HG02610 (cell line): ENCODE results near the gene ZSCAN5A.
"Not testable (repeated sequence)": the region's sequence is repeated elsewhere in the genome, so short reads cannot be mapped to it uniquely, and the experiment has no call there.

ENCODE experiments used
- ATAC-seq: cut with Tn5 transposase; IDR thresholded peaks from one replicate; pipeline ENCODE4 v1.9.1; 2021; ENCODE audit warnings: mild to moderate bottlenecking, moderate library complexity; ENCODE audit not compliant: unreplicated experiment

ZSCAN5A gene

DNA sequence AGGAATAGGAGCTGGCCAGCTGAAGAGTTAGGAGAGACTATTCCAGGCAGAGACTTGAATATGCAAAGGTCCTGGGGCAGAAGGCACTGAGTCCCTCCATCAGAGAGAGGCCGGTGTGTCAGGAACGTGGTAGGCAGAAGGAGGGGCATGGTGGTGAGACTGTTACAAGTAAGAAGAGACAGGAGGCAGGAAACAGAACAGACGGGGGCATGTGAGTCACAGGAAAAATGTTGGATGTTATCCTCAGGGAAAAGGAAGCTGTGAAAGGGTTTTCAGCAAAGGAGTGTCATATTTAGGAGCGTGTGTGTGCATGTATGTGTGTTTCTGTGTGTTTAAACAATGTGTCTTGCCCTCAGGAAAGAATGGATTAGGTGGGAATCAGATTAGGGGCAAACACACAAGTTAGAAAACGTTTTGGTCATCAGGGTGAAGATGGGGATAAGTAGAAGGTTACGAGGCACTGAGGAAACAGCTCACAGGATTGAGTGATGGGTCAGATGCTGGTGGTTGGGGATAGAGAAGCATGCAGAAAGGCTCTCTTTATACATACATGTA, 41.0 kb downstream of the ZSCAN5A start:
- ATAC-seq, result no peak

DNA sequence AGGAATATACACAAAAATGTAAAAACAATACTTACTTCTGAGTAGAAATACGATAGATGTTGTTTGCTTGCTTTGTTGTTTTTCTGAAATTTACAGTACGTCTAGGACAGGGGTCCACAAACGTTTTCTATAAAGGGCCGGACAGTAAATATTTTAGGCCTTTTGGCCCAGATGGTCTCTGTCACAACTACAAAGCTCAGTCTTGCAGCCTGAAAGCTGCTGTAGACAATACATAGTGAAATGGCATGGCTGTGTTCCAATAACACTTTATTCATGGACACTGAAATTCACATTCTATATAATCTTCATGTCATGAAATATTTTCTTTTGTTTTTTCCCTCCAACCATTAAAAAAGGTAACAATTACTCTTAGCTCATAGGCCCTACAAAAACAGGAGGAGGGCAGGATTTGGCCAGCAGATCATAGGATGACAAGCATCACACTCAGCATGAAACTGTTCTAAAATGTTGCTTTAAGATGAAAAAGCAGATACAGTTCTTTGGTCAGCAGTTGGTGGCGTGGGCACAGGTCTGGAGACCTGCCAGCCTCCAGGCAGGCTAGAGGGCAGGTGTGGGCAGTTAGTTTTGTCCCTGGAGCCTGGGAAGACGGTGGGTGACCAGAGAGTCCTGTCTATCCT, 42.4 kb downstream of the ZSCAN5A start, which contains the start of gene EDDM13:
TSS of gene EDDM13 (plus strand) at position 588 of the 638 bp plus-strand sequence. CDS start 87 bp downstream, outside the sequence.
- ATAC-seq, result no peak

DNA sequence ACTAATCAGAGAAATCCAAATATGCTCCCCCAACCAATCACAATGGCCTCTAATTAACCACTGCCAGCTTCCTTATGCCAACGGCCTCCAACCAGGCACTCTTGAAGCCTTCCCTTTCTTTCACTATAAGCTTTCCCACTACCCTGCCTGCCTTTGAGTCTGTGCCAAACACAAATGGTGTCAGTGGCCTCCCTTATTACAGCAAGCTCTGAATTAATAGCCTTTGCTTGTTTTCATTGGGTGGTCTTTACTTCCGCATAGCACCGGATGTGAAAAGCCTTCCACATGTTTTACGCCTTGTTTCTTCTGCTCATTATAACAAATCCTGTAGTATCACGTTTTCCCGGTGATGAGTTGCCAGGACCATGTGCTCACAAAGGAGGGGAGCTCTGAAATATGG, 43.5 kb downstream of the ZSCAN5A start:
- ATAC-seq, result no peak

DNA sequence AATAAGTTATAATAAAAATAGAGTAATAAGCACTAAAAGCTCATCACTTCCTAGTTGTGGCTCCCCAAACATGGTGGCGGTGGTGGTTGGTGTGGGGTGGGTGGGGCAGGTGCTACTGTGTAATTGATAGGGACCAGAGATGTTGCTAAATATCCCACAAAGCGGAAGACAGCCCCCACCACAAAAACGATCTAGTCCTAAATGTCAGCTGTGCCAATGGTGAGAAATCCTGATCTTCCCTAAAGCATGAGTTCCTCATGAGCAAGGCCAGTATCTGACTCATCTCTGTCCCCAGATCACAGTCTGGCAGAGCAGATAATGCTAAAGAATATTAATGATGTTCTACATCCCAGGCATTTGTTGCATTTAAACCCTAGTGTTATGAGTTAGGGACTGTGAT, 44.0 kb downstream of the ZSCAN5A start:
- no peak for ATAC-seq

DNA sequence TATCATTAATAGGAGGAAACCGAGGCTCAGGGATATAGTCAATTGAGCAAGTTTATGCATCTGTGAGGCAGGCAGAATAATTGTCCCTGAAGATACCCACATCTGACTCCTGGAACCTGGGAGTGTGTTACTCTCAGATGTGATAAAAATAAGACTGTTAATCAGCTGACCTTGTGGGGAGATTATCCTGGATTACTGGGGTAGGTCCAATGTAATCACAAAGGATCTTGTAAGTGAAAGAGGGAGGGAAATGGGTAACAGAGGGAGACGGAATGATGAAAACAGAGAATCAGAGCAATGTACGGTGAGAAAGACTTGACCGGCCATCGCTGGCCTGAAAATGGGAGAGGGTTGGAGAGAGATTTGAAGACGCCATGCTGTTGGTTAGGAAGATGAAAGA, 45.3 kb downstream of the ZSCAN5A start:
- no peak for ATAC-seq

DNA sequence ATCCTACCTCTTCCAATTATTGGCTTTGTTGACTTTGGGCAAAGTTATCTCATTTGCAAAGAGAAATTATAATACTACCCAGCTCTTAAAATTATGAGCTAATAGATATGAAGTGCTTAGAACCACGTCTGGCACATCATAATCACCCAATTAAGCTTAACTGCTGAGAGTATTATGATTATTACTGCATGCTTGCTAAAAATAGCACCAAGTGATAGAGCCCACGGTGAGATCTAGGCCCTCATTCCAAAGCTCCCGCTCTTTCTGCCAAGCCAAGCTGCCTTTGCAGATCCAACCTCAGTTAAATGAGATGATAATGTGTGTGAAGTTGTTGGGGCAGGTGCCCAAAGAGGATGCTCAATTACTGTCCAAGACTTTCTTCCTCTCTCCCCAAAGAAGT, 48.6 kb downstream of the ZSCAN5A start:
- ATAC-seq, result no peak

DNA sequence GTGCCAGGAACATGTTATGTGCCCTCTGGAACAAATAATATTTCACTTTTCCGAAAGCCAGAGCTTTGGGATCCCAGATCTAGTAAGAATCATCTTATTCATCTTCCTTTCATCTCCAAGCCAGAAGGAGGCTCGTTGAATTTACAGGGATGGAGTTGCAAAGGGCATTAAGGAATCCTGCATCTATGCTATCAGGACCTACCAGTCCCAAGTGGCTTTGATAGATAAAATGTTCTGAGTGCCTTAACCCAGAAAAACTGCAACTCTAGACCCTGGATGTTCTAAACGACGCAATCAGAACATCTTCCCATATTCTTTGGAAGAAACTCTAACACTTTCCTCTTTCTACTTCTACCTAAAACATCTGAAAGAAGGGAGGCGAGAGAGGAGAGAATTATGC, 51.3 kb downstream of the ZSCAN5A start:
- no peak for ATAC-seq

DNA sequence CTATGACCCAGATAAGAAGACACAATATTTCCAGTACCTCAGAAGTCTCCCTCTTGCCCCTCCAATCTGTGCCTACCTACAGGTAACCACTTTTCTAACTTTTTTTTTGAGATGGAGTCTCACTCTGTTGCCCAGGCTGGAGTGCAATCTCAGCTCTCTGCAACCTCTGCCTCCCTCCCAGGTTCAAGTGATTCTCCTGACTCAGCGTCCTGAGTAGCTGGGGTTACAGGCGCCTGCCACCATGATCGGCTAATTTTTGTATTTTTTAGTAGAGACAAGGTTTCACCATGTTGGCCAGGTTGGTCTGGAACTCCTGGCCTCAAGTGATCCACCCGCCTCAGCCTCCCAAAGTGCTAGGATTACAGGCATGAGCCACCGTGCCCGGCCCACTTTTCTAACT, 52.7 kb downstream of the ZSCAN5A start:
- not testable (repeated sequence) for ATAC-seq

DNA sequence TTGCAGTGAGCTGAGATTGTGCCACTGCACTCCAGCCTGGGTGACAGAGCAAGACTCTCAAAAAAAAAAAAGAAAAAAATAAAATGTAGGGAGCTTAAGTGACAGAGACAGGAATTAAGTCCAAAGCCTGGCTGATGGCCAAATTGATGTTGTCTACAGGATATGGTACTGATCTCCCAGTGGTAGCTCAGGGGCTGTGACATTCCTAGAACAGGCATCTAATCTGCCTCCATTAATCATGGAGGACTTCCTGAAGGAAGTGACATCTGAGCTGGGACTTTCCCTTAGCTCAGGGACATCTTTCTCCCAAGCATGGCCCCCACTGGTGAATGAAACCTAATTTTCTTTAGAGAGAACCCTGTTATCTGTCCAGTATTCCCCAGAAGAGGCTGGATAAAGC, 53.5 kb downstream of the ZSCAN5A start:
- ATAC-seq, result no peak

DNA sequence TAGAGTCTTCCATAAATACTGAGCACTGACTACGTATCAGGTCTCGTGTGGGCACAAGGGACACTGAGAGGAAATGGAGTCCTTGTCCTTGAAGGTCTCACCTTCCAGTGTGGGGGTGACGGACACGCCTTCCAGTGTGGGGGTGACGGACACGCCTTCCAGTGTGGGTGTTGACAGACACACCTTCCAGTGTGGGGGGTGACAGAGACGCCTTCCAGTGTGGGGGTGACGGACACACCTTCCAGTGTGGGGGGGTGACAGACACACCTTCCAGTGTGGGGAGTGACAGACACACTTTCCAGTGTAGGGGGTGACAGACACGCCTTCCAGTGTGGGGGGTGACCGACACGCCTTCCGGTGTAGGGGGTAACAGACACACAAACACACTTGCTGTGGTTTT, 56.4 kb downstream of the ZSCAN5A start:
- ATAC-seq, result no peak

DNA sequence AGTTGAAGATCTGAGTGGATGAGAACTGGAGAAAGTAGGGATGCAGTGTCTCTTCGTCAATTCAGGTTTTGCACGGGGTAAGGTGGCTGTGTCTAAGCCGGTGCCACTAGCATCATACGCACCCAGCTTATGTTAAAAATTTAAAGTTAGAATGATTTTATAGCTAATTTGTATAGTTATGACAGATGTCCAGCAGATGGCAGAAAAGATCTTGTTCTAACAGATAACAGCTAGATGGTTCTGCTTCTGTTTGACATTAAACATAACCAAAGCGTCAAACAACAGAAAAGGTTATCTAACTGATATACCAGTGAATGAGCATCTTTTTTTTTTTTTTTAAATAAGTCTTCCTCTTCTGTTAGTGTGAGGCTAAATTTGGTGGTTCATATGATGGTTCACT, 60.9 kb downstream of the ZSCAN5A start:
- no peak for ATAC-seq

DNA sequence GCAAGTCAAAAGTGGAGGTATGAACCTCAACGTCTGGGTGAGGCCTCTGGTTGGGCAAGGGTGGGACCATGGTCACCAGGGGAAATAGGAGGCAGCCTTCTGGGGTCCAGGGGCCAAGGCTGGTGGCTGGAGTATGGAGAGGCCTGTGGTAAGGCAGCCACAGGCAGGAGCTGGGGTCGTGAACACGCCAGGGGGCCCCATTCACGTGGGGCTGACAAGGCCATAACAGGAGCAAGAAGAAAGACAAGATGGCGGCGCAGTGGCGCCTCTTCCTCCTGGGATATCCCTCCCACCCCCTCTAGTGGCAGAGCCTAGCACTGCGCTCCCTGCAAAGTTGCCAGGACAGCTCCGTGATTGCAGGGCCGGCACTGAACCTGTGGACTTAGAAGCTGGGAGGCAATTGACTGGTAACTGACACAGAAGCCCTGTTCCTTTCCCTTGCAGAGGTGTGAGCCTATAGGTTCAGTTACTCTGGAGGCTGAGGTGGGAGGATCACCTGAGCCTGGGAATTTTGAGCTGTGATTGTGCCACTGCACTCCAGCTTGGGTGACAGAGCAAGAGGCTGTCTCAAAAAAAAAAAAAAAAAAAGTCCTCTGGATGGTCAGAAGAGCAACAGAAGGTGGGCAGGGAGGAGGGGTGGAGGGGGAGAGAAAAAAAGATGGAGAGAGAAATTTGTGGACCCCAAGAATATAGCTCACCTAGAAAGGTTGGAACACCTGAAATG, 61.8 kb downstream of the ZSCAN5A start:
- ATAC-seq, result no peak

DNA sequence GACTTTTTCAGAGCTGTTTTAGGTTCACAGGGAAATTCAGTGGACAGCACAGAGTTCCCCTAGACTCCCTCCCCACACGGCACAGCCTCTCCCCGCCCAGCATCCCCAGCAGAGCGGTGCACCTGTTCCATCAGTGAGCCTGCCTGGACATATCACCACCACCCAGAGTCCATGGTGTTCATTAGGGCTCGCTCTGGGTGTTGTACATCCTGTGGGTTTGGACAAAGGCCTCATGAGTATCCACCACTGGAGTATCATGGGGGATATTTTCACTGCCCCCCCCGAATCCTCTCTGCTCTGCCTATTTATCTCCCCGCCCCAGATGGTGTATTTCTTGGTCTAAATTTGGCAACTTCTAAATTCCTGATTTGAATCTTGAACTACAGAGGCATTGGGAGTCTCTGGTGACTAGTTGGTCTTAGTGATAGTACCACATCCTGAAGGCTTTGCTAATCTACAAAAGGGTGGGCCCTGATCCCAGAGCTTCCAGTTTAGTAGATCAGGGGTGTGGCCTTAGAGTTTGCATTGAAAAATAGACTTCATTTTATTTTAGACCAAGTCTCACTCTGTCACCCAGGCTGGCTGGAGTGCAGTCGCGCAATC, 65.8 kb downstream of the ZSCAN5A start:
- not testable (repeated sequence) for ATAC-seq

DNA sequence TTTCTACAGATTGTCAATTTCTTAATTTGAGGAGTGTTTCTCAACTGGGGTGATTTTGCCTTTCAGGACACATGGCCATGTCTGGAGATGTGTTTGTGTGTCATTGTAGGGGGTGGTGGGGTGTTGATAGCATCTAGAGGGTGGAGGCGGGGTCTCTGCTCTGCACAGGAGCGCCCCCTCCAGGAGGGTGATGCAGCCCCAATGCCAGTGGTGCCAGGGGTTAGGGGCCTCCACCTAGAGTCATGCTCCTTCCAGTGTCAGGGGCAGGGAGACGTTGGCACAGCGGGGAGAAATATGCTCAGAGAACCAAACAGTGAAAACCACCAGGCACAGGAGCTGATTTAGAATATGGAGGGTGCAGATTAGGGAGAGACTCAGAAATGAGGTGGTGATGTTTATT, 68.9 kb downstream of the ZSCAN5A start:
- not testable (repeated sequence) for ATAC-seq

DNA sequence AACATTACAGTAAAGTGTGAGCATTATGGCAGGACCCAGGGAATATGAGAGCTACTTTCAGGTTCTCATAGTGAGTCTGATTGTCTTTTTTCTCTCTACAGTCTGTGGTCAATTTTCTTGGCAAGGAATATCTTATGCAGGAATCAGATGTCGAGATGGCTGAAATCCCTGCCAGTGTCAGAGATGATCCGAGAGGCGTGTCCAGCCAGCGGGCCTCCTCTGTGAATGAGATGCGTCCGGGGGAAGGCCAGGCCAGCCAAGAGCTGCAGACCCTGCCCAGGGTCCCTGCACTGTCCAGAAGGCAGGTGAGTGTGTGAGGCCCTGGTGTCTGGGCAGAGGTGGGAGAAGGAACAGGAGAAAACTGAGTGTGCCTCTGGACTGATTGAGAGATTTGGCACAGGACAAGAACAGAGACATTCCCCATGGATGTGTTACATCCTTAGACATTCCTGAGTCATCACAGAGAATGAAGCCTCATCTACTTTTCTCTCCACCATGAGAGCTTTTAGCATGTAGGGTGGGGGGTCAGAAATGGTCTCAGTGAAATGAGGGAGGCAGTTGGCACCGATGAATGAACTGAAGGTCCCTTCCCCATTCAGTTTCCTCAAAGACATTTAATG, 69.4 kb downstream of the ZSCAN5A start:
- no peak for ATAC-seq

DNA sequence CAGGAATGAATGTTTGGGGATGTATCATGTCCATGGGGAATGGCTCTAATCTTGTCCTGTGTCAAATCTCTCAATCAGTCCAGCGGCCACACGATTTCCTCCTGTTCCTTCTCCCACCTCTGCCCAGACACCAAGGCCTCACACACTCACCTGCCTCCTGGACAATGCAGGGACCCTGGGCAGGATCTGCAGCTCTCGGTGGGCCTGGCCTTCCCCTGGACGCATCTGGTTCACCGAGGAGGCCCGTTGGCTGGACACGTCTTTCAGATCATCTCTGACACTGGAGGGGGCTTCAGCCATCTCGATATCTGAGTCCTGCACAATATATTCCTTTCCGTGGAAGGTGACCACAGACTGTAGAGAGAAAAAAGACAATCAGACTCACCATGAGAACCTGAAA, 91.2 kb downstream of the ZSCAN5A start:
- no peak for ATAC-seq

DNA sequence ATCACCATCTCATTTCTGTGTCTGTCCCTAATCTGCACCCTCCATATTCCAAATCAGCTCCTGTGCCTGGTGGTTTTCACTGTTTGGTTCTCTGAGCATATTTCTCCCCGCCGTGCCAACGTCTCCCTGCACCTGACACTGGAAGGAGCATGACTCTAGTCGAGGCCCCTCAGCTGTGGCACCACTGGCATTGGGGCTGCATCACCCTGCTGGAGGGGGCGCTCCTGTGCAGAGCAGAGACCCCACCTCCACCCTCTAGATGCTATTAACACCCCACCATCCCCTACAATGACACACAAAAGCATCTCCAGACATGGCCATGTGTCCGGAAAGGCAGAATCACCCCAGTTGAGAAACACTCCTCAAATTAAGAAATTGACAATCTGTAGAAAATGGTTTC, 91.7 kb downstream of the ZSCAN5A start:
- no peak for ATAC-seq

DNA sequence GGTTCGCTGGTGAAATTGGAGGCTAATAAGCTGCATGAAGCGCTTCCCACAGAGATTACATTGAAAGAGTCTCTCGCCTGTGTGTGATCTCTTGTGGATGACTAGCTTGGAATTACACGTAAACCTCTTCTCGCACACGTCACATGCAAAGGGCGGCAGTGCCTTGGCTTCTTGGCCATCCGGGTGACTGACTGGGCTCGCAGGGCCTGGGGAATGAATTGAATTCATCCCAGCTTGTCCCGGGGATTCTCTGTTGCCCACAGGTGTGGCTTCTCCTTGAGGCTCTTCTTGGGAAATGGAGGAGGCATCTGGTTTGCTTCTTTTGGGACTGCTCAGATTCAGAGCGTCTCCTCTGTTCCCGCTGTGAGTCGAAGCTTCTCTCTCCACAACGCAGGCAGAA, 92.8 kb downstream of the ZSCAN5A start:
- ATAC-seq, result no peak

DNA sequence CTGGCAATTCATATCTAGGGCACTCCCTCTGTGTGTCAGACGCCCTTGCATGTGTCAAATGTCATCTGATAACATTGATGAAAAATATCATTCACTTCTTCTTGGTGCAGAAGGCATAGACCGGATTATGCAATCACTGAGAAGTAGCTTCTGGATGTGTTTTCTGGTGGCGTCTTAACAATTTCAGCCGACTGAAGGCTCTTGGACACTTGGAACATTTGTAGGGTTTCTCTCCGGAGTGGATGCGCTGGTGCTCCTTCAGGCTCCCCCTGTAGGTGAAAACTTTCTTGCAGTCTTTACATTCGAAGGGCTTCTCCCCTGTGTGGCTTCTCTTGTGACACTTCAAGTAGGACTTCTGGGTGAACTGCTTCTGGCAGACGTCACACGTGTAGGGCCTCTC, 93.2 kb downstream of the ZSCAN5A start:
- not testable (repeated sequence) for ATAC-seq

DNA sequence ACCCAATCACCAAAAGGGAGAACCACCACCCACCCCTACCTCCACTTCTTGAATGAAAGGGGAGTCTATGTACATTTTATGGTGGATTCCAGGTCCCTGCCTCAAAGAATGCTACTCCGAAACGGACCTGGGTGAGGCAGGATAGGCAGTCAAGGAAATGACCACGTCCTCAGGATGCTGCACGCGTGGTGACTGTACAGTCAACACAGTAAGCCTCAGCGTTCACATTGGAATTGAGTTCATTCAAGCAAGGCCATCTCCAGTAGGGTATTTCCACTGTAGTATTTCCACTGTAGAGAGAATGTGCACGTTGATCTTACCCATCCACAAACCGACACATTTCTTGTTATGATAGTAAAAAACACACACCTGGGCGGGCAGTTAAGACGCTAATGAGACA, 95.7 kb downstream of the ZSCAN5A start:
- no peak for ATAC-seq
